Neural cell (in vitro differentiated cells): Measurements from ENCODE around the gene CUEDC1.

Experiments used
- CTCF ChIP-seq: fragments of 450-650 bp; IDR thresholded peaks from 2 replicates; pipeline ENCODE4 v1.5.1; 2014; ENCODE audit warnings: antibody characterized with exemption, mild to moderate bottlenecking, moderate library complexity; ENCODE audit not compliant: poor library complexity, severe bottlenecking
- EZH2 ChIP-seq: fragments of 200-600, 300-800 bp; shearing (Covaris generic), sonication (generic); IDR thresholded peaks from 2 replicates; pipeline ENCODE4 v1.6.1; 2014; ENCODE audit warnings: antibody characterized with exemption, low read length, borderline replicate concordance, mild to moderate bottlenecking; ENCODE audit not compliant: insufficient read depth, poor library complexity, severe bottlenecking
- MXI1 ChIP-seq: fragments of 450-650 bp; conservative IDR thresholded peaks from 2 replicates; pipeline ENCODE4 v1.6.1; 2014; ENCODE audit warnings: antibody characterized with exemption, mild to moderate bottlenecking; ENCODE audit not compliant: poor library complexity, severe bottlenecking
- POLR2AphosphoS5 ChIP-seq: IDR thresholded peaks from 2 replicates; pipeline ENCODE4 v1.6.1; 2012
- RAD21 ChIP-seq: fragments of 450-650 bp; conservative IDR thresholded peaks from 2 replicates; pipeline ENCODE4 v1.6.1; 2014; ENCODE audit warnings: antibody characterized with exemption, mild to moderate bottlenecking, moderate library complexity
- REST ChIP-seq: IDR thresholded peaks from 2 replicates; pipeline ENCODE4 v1.6.1; 2012; ENCODE audit warnings: borderline replicate concordance
- SMC3 ChIP-seq: fragments of 450-650 bp; conservative IDR thresholded peaks from 2 replicates; pipeline ENCODE4 v1.6.1; 2014; ENCODE audit warnings: antibody characterized with exemption, mild to moderate bottlenecking, moderate library complexity; ENCODE audit not compliant: poor library complexity

GRCh38 chr17:57930239-57930638 is 25.0 kb downstream of the CUEDC1 start:
- no peak for TF ChIP-seq SMC3
- no peak for TF ChIP-seq EZH2
- no peak for TF ChIP-seq REST
- no peak for TF ChIP-seq CTCF
- TF ChIP-seq MXI1 = no peak
- no peak for TF ChIP-seq POLR2AphosphoS5
- TF ChIP-seq RAD21 = no peak
